ENCODE results near the gene RTN4R.
"Not testable (repeated sequence)": the region's sequence is repeated elsewhere in the genome, so short reads cannot be mapped to it uniquely, and the experiment has no call there.

Gene RTN4R

GRCh38 chr22:20272700-20273099 is 4.6 kb upstream of the RTN4R start:
- no peaks in the 10 kb centered on the region for H4K20me1 ChIP-seq (ENCODE audit: control insufficient read depth, insufficient read depth, low read depth, low read length)
- no peaks in the 10 kb centered on the region for H3K9me2 ChIP-seq (replicated peaks; ENCODE audit: control insufficient read depth, low read length)
- no peaks in the 10 kb centered on the region for H3K36me3 ChIP-seq (ENCODE audit: control insufficient read depth, low read length)
- H3K4me2 ChIP-seq (ENCODE audit: low read length) = no peak overlapping the region
- no peaks in the 10 kb centered on the region for H3K9me3 ChIP-seq (ENCODE audit: control insufficient read depth, insufficient read depth, low read length)
- no peak overlapping the region for H3K4me3 ChIP-seq (ENCODE audit: low read length)
- H3K27ac ChIP-seq (ENCODE audit: low read depth, low read length) = no peak overlapping the region
- H3F3A ChIP-seq (ENCODE audit: control insufficient read depth, insufficient read depth) = no peaks in the 10 kb centered on the region
- TF ChIP-seq EZH2phosphoT487 (IDR thresholded peaks at IDR 0.05; ENCODE audit: borderline replicate concordance, low read length) = no peak
- no peak for TF ChIP-seq CTCF (IDR thresholded peaks at IDR 0.05; ENCODE audit: low read depth, low read length, poor library complexity, severe bottlenecking)
- H3K4me1 ChIP-seq (ENCODE audit: control insufficient read depth, low read length) = no peaks in the 10 kb centered on the region
- no peaks in the 10 kb centered on the region for H3K79me2 ChIP-seq (ENCODE audit: control insufficient read depth, low read length)
- H3K27me3 ChIP-seq (ENCODE audit: control insufficient read depth, low read length) = no peaks in the 10 kb centered on the region

DNA sequence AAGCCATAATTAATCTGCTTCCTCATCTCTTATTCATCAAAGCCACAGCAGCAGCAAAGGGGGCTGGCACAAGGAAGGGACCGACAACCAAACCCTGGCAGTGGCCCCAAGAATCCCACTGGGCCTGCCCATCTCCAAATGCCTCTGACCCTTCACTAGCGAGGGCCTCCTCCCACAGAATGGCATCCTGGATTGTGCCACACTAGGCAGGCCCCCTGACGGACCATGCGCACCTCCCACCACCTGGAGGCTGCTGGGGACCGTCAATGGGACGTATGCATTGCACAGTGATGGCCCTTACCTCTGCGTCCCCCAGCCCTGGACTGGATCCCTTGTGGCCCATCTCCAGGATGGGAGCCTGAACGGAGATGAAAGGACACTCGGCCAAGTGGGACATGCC is 4.1 kb upstream of the RTN4R start:
- no peaks in the 10 kb centered on the region for H3K79me2 ChIP-seq (ENCODE audit: control insufficient read depth, low read length)
- H3K4me3 ChIP-seq (ENCODE audit: low read length) = no peak overlapping the region
- no peaks in the 10 kb centered on the region for H3K9me2 ChIP-seq (replicated peaks; ENCODE audit: control insufficient read depth, low read length)
- no peak for TF ChIP-seq CTCF (IDR thresholded peaks at IDR 0.05; ENCODE audit: low read depth, low read length, poor library complexity, severe bottlenecking)
- no peak for TF ChIP-seq EZH2phosphoT487 (IDR thresholded peaks at IDR 0.05; ENCODE audit: borderline replicate concordance, low read length)
- no peak overlapping the region for H3K27ac ChIP-seq (ENCODE audit: low read depth, low read length)
- peaks cover 5% of the 10 kb centered on the region; the same call in 1 of the 2 replicates for H3K27me3 ChIP-seq (ENCODE audit: control insufficient read depth, low read length)
- H3K36me3 ChIP-seq (ENCODE audit: control insufficient read depth, low read length) = no peaks in the 10 kb centered on the region
- H3K4me2 ChIP-seq (ENCODE audit: low read length) = no peak overlapping the region
- H3K4me1 ChIP-seq (ENCODE audit: control insufficient read depth, low read length) = no peaks in the 10 kb centered on the region
- H3F3A ChIP-seq (ENCODE audit: control insufficient read depth, insufficient read depth) = no peaks in the 10 kb centered on the region
- no peaks in the 10 kb centered on the region for H4K20me1 ChIP-seq (ENCODE audit: control insufficient read depth, insufficient read depth, low read depth, low read length)
- no peaks in the 10 kb centered on the region for H3K9me3 ChIP-seq (ENCODE audit: control insufficient read depth, insufficient read depth, low read length)

GRCh38 chr22:20271114-20271994 is 3.2 kb upstream of the RTN4R start:
- Histone ChIP-seq H3K27ac (ENCODE audit: low read depth, low read length) (no peak overlapping the region), H3K4me1 (ENCODE audit: control insufficient read depth, low read length) (no peaks in the 10 kb centered on the region), H3K9me2 (replicated peaks; ENCODE audit: control insufficient read depth, low read length) (no peaks in the 10 kb centered on the region)

GRCh38 chr22:20270190-20271113 is 2.3 kb upstream of the RTN4R start:
- not testable (repeated sequence) for H3K27me3 ChIP-seq (ENCODE audit: control insufficient read depth, low read length); H3K4me3 ChIP-seq (ENCODE audit: low read length); H3K36me3 ChIP-seq (ENCODE audit: control insufficient read depth, low read length); H4K20me1 ChIP-seq (ENCODE audit: control insufficient read depth, insufficient read depth, low read depth, low read length); H3K27ac ChIP-seq (ENCODE audit: low read depth, low read length); H3F3A ChIP-seq (ENCODE audit: control insufficient read depth, insufficient read depth); H3K4me1 ChIP-seq (ENCODE audit: control insufficient read depth, low read length); H3K79me2 ChIP-seq (ENCODE audit: control insufficient read depth, low read length); H3K4me2 ChIP-seq (ENCODE audit: low read length); H3K9me2 ChIP-seq (replicated peaks; ENCODE audit: control insufficient read depth, low read length); H3K9me3 ChIP-seq (ENCODE audit: control insufficient read depth, insufficient read depth, low read length)

More at GRCh38 chr22:20271114-20271994, 3.2 kb upstream of the RTN4R start:
- no peaks in the 10 kb centered on the region for H3K36me3 ChIP-seq (ENCODE audit: control insufficient read depth, low read length)
- TF ChIP-seq CTCF (IDR thresholded peaks at IDR 0.05; ENCODE audit: low read depth, low read length, poor library complexity, severe bottlenecking) = no peak
- TF ChIP-seq EZH2phosphoT487 (IDR thresholded peaks at IDR 0.05; ENCODE audit: borderline replicate concordance, low read length) = no peak
- no peak overlapping the region for H3K4me2 ChIP-seq (ENCODE audit: low read length)
- peaks cover 8% of the 10 kb centered on the region; the same call in 1 of the 2 replicates for H3K27me3 ChIP-seq (ENCODE audit: control insufficient read depth, low read length)
- H3K4me3 ChIP-seq (ENCODE audit: low read length) = no peak overlapping the region
- H3K9me3 ChIP-seq (ENCODE audit: control insufficient read depth, insufficient read depth, low read length) = no peaks in the 10 kb centered on the region
- H4K20me1 ChIP-seq (ENCODE audit: control insufficient read depth, insufficient read depth, low read depth, low read length) = no peaks in the 10 kb centered on the region
- no peaks in the 10 kb centered on the region for H3K79me2 ChIP-seq (ENCODE audit: control insufficient read depth, low read length)
- no peaks in the 10 kb centered on the region for H3F3A ChIP-seq (ENCODE audit: control insufficient read depth, insufficient read depth)

DNA sequence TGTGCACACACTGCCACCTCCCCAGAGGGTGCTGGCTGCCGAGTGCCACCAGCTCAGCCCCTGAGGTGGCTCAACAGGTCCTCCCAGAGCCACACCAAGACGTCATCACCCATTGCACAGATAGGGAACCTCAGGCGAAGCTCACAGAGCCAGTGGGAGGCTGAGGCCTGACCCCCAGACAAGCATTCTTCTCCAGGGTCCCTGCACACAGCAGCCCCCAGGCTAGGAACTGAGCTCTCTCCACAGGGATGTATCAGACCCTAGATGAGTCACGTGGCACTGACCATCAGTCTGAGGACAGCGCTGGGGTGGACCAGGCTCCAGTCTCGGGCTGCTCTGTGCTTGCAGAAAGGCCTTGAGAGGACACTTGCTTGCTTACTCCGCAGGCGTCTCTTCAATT is 1.6 kb upstream of the RTN4R start:
- H3K9me3 ChIP-seq (ENCODE audit: control insufficient read depth, insufficient read depth, low read length); H3K27me3 ChIP-seq (ENCODE audit: control insufficient read depth, low read length); H4K20me1 ChIP-seq (ENCODE audit: control insufficient read depth, insufficient read depth, low read depth, low read length); H3F3A ChIP-seq (ENCODE audit: control insufficient read depth, insufficient read depth); H3K4me2 ChIP-seq (ENCODE audit: low read length); H3K4me1 ChIP-seq (ENCODE audit: control insufficient read depth, low read length); H3K27ac ChIP-seq (ENCODE audit: low read depth, low read length); H3K9me2 ChIP-seq (replicated peaks; ENCODE audit: control insufficient read depth, low read length); H3K4me3 ChIP-seq (ENCODE audit: low read length); H3K36me3 ChIP-seq (ENCODE audit: control insufficient read depth, low read length); H3K79me2 ChIP-seq (ENCODE audit: control insufficient read depth, low read length): not testable (repeated sequence)

All from DOHH2 (cell line).